Endothelial cell of hepatic sinusoid (primary cell): Measurements from ENCODE around the gene PRODH.
"Not testable (repeated sequence)": the region's sequence is repeated elsewhere in the genome, so short reads cannot be mapped to it uniquely, and the experiment has no call there.

ENCODE experiments used
- in situ Hi-C: cut with HindIII; loops from 2 replicates; pipeline ENCODE4 v1.10.0; 2017; ENCODE audit warnings: low sequenced_read_pairs

The PRODH gene

DNA sequence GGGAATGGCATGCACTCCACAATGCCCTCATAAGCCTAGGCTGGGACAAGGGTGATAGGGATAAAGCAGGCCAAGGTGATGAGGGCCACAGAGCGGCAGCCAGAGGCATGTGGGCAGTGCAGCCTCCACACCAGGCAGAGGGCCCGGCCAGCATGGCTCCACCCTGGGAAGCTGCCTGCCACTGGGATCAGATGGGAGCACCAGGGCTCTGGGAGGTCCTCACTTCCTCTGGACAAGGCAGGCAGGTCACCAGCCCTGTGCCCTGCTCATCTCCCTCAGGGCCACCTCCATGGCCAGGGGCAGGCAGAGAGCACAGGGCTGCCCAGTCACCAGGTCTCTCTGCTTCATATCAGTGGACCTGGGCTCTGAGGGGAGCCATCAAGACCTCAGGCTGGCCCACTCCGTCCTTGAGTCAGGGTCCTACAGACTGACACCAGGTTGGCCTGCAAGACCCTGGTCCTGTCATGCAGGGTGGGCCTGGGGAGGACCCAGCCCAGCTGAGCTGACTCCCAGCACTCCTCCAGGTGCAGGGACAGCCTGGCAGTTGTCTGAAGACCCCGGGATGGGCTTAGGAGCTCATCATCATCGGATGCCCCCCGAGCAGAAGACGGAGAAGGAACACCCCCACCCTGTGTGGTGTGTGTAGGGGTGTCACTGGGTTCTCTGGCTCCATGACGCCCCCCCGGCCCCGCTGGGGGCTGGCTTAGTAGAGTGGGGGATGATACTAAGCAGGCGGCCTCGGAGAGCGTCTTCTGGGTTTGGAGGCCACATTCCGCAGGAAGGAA lies 33.3 kb upstream of the PRODH start:
- in situ Hi-C loops = not testable (repeated sequence)

DNA sequence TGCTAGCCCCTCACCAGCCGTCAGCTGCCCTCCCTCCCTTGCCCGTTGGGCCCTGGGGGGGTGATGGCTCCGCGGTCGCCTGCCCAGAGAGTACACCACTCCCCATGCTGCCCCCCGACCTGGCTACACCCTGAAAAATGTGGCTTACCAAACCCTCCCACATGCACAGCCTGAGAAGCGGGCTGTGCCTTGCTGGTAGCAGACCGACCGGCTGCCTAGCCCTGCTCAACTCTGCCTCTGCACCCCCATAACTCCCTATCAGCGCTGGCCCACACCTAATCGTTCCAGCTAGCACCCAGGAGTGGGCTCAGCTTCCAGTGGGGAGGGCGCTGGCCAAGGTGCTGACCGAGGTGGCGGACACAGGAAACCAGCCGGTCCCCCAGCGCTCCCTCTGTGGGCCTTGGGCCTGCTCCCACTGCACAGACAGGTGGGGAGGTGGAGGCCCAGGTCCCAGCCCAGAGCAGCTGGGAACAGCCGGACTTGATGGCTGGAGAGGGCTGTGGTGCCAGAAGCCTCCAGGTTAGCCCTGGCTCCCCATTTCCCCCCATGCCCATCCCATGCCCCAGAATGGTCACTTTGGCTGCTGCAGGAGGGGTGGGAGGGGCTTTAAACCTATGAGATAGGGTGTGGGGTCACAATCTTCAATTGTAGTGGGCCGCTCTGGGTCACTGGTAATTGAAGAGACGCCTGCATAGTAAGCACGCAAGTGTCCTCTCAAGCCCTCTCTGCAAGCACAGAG lies 32.1 kb upstream of the PRODH start:
- in situ Hi-C loops = no loop called here

DNA sequence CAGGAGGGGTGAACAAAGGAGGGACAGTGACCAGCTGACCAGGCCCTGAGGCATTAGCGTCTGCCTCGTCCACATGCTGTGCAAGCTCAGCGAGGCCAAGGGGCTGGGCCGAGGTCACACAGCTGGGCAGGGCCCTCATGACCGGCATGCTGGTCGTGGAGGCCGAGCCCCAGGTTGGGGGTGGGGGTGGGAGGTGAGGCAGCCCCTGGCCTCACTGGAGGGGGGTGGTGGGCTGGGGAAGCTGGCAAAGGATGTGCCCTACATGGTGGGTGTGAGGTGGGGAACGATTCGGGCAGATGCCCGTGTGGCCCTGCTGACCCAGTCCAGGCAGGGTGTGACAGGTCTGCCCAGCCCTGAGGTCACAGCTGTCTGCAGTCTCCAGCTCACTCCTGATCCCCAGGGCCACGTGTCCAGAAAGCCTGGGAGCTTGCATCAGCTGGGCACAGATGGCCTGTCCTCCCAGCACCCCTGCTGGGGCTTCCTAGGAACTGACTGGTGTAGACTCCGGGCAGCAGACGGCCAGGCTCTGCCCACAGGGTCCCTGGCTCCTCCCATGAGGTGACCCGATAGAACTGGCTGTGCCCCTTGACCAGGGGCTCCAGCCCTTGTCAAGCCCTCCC lies 31.4 kb upstream of the PRODH start:
- in situ Hi-C loops = not testable (repeated sequence)

DNA sequence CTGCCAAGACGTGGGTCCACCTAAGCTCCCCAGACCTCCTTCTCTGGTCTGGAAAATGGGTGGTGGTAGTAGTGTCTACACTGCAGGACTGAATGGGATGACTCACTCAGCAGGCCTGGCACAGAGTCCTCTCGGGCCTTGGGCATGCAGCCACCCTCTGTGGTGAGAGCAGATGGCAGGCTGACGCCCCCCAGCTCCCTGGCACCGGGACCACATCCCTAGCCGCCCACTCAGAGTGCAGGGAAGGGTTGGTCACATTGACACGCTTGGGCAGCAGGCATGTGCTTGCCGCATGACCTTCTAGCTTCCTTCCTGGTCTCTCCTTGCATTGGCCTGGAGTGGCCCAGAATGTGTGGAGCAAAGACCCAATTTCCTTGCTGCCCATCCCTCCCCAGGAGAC lies 30.7 kb upstream of the PRODH start:
- in situ Hi-C loops = no loop called here

DNA sequence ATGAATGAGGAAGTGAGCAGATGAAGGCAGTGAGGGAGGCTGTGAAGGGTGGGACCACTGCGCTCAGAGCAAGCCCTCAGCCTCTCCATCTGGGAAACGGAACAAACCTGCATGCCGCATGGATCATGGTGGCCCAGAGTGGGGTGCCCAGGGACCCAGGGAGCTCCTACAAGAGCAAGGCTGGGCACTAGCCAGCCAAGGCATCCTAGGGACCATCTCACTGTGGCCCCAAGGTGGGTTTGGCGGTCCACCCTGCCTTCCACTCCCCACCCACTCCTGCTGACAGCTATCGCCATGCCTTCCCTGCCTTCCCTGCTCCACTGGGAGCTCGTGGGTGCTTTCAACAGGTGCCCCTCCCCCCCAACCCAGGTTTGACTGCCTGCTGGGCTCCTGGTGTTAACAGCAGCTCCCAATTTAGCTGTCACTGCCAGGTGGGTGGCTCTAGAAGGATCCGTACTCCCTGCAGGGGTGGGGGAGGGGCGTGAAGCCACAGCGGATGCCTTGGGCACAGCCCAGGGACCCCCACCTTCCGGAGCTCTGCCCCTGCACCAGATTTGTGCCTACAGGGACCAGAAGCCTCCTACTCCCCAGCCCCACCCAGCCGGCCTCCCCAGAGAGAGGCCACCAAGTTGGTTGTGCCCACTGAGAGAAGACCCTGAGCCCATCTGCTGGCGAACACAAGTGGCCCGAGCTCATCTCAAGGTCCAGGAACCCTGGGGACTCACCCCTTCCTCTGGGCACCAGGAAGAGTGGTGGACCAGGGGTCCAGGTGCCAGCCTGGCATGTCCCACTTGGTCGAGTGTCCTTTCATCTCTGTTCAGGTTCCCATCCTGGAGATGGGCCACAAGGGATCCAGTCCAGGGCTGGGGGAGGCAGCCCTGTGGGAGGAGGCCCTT lies 29.7 kb upstream of the PRODH start:
- in situ Hi-C loops = no loop called here

DNA sequence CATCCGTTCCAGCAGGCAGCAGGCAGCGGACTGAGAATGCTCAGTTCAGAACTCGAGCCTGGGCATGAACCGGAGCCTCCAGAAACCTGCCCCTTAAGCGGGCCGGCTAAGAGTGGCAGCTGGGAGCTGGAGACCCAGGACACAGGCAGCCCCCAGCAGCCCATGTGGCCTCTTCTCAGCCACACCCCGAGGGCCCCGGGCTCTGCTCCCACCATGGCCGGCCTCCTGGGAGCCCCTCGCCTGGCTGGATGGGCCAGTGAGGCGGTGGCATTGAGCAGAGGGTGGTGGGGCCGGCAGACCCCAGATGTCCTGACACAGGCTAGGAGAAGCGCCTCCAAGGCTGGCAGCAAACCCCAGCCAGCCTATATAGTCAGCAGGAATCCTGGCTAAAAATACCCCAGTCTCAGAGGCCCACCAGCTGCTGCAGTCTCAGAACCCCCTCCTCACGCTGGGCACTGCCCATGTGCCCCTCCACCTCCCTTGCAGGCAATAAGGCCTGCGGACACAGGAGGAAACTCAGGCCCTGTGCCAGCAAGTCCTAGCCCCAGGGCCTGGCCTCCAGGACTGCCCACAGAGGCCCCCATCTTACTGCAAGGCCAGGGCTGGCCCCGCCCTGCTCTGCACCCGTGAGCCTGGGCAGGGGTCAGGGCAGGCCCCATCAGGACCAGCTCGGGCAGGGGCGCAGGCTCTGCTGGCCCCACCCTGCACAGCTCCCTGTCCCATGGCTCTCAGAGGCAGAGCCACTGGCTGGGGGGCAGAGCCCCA lies 28.6 kb upstream of the PRODH start:
- in situ Hi-C loops = not testable (repeated sequence)

DNA sequence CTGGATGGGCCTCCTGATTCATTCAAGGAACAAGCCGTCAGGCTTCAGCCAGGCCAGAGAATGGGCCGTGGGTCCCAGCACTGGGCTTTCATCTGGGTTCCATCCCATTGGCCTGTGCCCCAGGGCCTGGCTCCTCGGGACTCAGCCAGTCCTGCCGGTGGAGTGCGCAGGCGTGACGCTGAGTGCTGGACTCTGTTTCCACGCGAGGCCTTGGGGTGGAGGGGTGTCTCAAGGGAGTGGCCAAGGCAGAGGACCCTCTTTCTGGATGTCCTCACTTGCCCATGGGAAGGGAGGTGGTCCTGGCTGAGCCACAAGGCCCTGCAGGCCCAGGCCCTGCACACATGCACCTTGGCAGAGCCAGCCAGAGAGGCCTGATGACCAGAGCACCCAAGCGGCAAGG lies 28.0 kb upstream of the PRODH start:
- in situ Hi-C loops = not testable (repeated sequence)

DNA sequence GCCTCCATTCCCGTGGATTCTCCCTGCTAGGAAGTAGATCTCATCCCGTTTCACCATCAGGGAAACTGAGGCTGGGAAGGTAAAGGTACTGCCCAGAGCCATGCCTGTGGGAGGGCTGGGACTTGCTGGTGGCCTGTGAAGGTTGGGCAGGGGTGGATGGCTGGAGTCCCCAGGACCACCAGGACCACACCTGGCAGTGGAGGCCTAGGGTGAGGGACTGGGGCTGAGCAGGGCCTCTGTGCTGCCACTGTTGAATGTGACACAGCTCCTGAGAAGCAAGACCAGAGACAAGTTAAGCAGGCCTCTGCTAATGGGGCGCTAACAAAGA lies 26.2 kb upstream of the PRODH start:
- in situ Hi-C loops = no loop called here

DNA sequence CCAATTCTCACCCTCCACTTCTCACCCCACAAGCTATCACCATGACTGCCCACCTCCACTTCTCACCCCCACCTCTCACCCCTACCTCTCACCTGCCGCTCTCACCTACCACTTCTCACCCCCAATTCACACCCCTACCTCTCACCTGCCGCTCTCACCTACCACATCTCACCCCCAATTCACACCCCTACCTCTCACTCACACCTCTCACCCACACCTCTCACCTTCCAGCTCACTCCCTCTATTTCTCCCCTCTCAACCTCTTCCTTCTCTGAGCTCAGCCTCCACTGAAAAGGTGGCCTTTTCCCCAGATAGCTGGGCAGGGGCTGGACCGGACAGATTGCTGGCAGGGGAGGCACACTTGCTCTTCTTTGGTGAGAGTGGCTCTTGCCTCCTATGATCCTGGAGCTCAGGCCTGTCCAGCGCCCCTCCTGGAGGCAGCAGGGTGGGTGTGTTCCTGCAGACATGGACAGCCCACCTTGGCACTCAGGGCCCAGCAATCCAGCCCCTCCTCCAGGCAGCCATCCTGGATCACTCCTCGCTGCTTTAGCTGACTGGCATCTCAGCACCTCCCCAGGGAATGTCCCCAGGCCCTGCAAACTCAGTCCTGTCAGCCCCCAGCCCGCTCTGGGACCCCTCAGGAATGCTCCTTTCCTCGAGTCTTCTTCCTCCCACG lies 25.7 kb upstream of the PRODH start:
- in situ Hi-C loops = not testable (repeated sequence)

DNA sequence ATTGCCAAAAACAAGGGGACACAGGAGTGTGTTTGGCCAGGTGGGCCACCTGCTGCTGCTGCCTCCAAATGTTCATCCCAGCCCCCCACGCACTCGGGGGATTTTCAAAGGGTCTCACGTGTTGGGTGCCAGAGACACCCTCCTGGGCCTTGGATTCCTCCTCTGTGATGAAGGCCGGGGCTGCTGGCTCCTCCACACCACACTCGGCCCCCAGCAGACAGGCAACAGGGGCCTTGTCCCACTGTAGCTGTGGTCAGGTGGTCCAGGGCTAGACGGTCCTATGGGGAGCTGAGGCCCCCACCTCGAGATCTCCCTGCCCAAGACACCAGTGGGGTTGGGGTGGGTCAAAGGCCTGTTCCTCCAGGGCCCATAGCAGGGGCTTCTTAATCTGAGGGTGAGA lies 25.1 kb upstream of the PRODH start:
- in situ Hi-C loops = not testable (repeated sequence)

DNA sequence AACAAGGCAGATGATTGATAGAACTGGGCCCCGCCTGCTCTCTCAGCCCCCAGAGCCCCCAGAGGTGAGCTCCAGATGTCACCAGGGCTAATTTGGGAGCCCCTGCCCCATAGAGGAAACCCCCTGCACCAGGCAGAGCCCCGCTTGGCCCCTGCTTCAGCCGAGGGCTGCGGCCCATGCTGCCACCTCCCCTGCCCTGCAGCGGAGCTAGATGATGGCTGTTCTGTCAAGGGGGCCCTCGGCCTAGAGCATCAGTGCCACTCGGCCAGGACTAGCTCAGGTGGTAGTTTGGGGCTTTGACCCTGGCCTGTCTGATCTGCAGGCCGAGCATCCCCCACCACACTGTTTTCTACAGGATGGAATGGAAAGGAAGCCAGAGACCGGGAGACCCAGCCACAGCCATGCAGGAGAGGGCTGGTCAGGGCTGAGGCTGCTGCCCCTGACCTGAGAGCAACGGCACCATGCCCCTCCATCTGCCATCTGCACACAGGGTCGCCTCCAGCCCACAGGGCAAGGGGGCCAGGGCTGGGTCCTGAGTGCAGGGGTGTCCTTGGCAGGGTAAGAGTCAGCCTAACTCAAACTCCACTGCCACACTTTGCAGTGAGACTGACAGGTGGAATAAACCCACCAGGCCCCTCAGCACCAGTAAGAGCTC lies 24.2 kb upstream of the PRODH start:
- in situ Hi-C loops = not testable (repeated sequence)

DNA sequence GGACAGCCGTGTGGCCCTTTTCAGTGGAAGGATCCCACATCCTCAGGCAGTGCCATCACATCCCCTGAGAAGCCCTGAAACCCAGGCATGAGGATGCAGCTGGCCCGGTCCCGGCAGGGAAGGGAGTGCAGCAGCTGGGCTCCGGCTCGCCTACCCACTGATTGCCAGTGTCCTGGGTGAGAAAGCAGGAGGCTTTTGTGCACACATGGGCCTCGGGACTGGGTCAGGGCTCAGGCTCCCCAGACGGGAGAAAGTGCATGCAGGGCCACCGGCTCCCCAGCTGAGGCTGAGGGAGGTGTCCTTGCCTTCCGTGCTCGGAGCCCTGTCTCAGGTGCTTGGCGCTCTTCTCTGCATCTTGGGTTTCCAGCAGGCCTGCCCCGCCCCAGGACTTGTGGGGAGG lies 23.6 kb upstream of the PRODH start:
- in situ Hi-C loops = not testable (repeated sequence)

DNA sequence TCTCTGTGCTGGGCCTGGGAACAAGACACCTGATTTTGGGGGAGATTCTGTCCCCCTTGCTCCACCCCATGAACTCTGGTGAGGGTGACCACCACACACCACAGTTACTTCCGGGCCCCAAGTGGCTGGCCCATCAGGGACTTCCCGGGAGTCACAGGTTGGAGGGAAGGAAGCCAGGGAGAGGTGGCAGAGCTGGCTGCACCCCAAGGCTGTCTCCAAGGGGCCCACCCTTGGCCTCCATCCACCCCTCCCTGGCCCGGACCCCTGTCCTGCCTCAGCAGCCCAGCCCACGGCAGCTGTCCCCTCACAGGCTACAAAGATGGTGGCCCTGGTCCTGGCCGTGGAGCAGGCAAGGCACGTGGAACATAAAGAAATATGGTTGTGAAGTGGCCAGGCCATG lies 23.2 kb upstream of the PRODH start:
- in situ Hi-C loops = not testable (repeated sequence)

DNA sequence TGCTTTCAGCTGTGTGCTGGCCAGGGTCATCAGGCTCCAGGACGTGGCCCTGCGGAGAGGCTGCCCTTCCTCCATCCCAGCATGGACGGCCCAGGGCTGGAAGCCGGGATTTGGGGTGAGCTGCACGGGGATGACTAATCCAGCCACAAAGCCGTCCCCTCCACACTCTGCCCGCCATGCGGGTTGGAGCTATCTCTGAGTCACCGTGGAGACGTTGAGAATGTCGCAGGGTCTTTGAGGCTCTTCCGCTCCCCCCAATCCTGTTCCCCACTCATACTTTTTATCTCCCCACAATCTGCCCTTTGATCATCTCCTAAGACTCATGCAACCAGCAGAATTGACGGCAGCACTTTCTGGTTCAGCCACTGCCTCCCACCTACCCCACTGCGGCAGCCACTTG lies 22.6 kb upstream of the PRODH start:
- in situ Hi-C loops = not testable (repeated sequence)

DNA sequence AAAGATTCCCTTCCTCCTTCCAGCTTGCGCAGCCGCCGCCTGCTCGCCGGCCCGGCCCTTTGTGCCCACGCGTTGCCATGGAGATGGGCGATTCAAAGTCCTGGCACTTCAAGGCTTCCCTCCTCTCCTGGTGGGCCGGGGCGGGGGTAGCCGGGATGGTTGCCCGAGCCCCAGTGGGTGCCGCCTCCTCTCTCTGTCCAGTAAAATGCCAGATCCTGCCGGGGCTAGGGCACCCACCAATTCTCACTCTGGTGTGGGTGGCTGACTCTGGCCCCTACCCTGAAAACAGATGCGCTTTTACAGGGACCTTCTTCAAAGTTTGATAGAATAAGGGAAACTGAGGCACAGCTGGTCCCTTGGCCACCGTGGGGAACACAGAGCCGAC lies 22.2 kb upstream of the PRODH start:
- in situ Hi-C loops = not testable (repeated sequence)

DNA sequence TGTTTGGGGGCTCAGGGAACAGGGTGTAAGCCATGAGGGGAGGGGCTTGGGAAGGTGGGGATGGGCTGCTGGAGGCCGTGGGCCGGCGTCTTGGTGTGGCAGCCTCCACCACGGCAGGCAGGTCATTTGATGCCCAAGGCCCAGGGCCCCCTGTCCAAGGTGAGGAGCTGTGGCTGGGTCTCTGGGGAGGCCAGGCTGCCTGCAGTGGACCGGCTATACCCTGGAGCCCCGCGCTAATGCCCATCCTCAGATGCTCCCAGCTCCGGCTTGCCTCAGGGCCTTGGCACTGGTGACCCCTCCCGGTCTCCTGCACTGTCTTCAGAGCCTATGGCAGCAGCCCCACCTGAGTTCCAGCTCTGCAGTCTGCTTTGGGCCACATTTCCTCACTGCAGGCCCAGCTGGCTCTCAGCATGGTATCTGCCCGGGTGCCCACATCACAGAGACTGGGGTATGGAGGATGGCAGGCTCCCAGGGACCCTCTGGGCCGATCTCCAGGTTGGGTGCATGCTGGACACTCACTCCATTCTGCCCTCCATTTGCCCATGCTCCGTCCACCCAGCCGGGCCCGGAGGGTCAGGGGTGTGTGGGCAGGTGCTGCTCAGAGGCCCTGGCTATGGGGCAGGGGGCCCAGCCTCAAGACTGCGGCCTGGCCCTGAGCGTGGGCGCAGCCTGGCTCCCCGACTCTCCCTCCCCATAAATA lies 21.7 kb upstream of the PRODH start:
- in situ Hi-C loops = not testable (repeated sequence)

DNA sequence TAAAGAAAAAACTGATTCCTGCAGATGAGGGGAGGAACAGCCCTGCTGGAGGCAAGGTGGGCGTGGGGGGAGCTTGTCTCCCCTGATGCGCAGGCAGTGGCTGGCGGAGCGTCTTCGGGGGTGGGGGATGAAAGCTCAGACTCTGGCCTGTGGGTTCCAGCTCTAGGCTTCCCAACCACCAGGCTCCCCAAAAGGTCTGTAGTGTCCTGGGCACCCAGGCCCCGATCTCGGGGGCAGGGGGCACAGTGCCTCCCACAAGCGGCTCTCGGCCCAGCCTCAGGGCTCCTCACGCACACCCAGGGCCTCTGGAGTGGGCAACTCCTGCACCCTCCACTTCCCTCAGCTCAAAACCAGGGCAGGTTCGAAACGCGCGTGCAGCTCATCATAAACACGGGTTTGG lies 20.9 kb upstream of the PRODH start:
- in situ Hi-C loops = not testable (repeated sequence)

DNA sequence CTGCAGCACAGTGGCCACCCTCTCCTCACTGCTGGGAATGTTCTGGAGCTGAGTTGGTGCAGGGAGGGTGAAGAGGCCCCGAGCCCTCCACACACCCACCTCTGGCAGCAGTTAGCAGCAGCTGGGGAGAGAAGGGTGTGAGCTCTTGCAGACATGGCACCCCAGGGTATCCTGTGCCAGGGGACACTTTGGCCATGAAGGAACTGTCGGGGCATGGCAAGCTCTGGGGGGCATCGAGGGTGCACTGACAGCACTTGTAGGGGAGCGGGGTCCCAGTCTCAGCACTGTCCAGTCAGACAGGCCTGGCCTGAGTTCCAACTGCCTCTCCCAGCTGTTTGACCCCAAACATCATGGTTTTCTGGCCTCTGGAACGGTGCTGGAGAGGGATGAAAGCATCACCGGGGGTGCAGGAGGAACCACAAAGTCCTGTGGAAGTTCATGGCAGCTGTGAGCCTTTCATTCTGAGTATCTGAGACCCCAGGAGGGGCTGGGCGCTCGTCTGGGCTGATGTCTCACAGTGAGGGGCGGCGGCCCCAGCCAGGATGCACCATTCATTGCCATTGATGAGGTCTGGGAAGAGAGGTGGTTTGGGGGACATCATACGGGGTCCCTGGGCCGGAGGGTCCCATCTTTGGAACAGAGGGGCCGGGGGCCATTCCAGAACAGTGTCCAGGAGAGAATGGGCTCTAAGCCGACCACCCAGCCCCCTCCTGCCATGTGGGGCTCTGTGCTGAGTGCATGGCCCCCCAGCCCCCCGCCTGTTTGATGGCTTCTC lies 20.2 kb upstream of the PRODH start:
- in situ Hi-C loops = not testable (repeated sequence)
